AG09309 (cell line): Measurements from ENCODE around the gene SFT2D2.

Experiments used
- DNase-seq: peaks from one replicate; pipeline ENCODE4 v3.0.0-alpha.2; 2010; ENCODE audit warnings: low read depth
- H3K4me3 ChIP-seq: 2 replicates; pipeline ENCODE4 v1.5.1; 2011; ENCODE audit warnings: mild to moderate bottlenecking, low read depth, low read length, moderate library complexity; ENCODE audit not compliant: control insufficient read depth
- TF ChIP-seq, protein P1 (sequence below): IDR thresholded peaks from 2 replicates; pipeline ENCODE4 v1.5.1; 2011; ENCODE audit warnings: mild to moderate bottlenecking, low read depth, low read length, inconsistent platforms; ENCODE audit not compliant: insufficient read depth, control insufficient read depth; ENCODE audit errors: missing control alignments

SFT2D2 gene

DNA sequence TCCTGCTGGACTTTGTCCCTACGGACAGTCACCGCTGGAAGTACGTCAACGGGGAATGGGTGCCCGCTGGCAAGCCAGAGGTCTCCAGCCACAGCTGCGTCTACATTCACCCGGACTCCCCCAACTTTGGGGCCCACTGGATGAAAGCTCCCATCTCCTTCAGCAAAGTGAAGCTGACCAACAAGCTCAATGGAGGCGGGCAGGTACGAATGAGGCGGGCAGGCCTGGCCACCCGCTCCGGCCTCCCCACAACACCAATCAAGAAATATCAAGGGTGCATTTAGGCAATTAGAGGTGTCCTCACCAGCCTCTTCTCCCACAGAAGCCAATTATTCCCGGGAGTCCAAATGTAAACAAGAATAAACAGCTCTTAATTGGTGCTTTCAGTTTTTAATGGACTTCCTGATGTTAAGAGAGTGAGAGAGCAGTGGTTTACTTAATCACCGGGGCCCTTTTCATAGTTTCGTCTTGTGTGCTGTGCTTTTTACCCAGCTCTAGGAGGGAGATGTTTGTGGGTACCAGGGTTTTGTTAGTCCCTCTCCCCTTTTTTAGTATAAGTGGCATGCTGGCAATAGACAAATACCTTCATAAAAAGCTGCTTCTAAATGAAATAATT lies 65.5 kb downstream of the SFT2D2 start:
- TF ChIP-seq, protein P1, sequence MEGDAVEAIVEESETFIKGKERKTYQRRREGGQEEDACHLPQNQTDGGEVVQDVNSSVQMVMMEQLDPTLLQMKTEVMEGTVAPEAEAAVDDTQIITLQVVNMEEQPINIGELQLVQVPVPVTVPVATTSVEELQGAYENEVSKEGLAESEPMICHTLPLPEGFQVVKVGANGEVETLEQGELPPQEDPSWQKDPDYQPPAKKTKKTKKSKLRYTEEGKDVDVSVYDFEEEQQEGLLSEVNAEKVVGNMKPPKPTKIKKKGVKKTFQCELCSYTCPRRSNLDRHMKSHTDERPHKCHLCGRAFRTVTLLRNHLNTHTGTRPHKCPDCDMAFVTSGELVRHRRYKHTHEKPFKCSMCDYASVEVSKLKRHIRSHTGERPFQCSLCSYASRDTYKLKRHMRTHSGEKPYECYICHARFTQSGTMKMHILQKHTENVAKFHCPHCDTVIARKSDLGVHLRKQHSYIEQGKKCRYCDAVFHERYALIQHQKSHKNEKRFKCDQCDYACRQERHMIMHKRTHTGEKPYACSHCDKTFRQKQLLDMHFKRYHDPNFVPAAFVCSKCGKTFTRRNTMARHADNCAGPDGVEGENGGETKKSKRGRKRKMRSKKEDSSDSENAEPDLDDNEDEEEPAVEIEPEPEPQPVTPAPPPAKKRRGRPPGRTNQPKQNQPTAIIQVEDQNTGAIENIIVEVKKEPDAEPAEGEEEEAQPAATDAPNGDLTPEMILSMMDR = no peak
- no peak for DNase-seq
- H3K4me3 ChIP-seq = no peak overlapping the region

DNA sequence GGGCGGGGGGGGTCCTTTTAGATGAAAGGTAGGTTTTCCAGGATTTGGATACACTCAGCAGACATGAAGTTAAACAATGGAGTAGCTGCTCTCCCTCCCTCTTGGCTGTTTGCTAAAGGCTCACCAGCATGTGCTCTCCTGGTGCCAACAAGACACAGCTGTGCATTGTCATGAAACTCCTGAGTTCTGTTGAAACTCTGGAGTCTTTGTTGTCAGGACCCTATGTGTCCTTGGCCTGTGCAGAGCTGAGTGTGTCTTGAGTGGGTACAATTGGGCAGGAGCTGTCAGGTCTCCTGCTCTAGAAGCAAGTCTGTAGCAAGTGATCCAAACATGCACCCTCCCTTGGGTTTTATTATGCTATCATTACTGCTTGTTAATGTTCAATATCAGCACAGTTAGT lies 67.6 kb downstream of the SFT2D2 start:
- TF ChIP-seq, protein P1 = no peak
- no peak for DNase-seq
- no peak overlapping the region for H3K4me3 ChIP-seq

DNA sequence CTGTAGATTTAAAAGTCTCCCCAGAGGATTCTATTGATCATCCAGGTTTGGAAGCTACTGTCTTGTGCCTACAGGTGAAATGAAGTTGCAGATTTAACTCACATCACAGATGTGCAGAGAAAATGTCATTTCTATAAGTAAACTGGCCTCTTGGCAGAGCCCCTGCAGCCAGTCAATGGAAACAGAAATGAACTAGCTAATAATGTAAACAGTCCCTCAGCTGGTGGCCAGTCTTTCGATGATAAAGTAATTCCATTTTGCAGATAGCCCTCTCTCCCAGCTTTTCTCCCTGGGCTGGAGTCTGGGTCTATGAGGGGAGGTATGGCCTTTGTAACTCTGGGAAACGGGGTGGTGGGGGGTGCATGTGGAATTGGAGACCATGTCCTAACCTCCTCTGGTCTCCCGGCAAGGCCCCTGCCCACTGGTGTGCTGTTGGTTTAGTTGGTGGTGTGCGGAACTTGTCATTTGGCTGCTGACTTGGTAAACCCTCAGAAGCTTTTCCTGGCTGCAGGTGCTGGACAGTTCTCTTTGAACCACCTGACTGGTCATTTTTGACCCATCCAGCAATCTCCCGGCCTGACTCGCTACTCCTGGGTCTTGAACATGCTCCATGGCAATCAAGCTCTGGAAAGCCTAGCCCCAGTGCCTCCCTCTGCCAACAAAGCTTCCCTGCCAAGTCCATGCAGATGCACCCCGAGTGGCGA lies 69.8 kb downstream of the SFT2D2 start:
- DNase-seq = no peak

DNA sequence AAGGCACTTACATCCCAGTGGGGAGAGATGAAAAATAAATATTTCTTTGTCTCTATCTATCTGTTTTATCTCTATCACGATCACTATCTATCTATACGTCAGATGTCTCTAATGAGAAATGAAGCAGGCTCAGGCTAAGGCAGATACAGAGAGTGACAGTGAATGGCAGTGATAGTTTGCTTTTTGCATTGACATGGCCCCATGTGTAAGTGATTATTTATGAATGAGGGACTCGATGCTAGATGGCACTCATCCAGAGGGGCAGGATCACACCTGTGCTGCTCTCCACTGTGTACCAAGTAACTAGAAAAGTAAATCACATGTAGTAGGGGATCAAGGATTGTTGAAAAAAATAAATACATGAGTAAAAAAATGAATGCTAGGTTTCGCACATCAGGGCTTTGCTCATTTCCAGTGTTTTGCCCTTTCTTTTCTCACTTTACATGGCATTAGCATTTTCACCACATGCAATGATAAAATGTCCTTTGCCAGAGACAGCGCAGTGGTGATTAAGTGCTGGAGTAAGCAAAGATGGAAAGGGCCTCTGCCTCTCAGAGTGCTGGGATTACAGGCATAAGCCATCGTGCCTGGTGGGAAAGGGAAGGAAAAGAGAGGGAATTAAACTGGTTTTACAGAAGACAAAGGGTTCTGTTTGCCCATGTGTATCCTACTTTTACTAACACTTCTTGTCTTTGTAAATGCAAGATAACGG lies 71.4 kb downstream of the SFT2D2 start:
- no peak overlapping the region for H3K4me3 ChIP-seq
- DNase-seq = no peak
- TF ChIP-seq, protein P1 = no peak

More for the DNA sequence above, 69.8 kb downstream of the SFT2D2 start:
- H3K4me3 ChIP-seq = no peak overlapping the region
- TF ChIP-seq, protein P1 = no peak

DNA sequence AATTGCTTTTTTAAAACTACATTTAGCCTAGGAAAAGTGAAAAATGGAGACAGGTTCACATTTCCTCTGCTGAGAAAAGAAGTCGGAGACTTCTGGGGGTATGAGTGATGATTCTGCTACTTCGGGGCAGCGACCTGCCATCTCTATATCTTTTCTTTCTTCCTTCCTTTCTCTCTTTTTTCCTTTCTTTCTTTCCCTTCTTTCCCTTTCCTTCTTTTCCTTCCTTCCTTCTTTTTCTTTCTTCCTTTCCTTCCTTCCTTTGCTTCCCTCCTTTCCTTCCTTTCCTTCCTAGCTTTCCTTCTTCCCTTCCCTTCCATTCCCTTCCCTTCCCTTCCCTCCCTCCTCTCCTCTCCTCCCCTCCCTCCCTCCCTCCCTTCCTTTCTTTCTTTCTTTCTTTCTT lies 72.6 kb downstream of the SFT2D2 start:
- TF ChIP-seq, protein P1 = no peak
- no peak for DNase-seq

DNA sequence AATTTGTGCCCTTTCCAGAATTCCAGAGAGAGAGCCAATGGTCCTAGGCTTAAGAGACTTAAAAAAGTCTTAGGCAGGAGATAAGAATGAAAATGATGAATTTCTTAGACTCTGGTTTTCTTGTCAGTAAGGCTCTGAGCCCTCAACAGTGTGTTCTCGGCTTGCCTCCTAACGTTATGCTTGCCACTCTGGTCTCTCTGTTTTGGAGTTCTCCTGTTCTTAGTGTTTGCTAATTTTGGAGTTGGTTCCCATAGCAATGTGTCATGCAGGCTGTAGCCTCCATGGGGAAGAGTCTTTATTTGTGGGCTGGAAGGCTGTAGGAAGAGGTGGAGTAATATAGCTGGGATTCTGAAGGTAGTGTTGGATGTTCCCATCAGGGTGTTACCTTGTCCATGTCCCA lies 74.8 kb downstream of the SFT2D2 start:
- TF ChIP-seq, protein P1 = no peak
- H3K4me3 ChIP-seq = no peak overlapping the region
- no peak for DNase-seq

More for the DNA sequence above, 72.6 kb downstream of the SFT2D2 start:
- no peak overlapping the region for H3K4me3 ChIP-seq
